Endothelial cell of umbilical vein (primary cell): ENCODE data around the gene RAD50. TPM values are rescaled to one million over a fixed set of nuclear protein-coding genes. Genes with fewer than 3 reads are reported as not detected.
"Not testable (repeated sequence)": the region's sequence is repeated elsewhere in the genome, so short reads cannot be mapped to it uniquely, and the experiment has no call there.

Source experiments
- BruUV-seq: library from RNA; stranded (reverse); fragments of 400-500 nt; replicated peaks from 2 replicates; lab custom pipeline; 2021; lab: Mats Ljungman, UMichigan
- CTCF ChIA-PET: fragments of 300-600, 350-600 bp; sonication (Branson Sonifier 250); formaldehyde crosslinking; loops from one replicate; lab custom pipeline; 2021; ENCODE audit warnings: antibody characterized with exemption, inconsistent platforms; lab: Charles Lee
- POLR2A ChIA-PET: fragments of 300-600, 350-600 bp; sonication (Branson Sonifier 250); formaldehyde crosslinking; loops from one replicate; lab custom pipeline; 2021; ENCODE audit warnings: antibody characterized with exemption, inconsistent platforms; lab: Charles Lee
- DNase-seq: peaks from one replicate; pipeline ENCODE4 v3.0.0-alpha.2; 2011; ENCODE audit warnings: low read depth, low spot score
- FAIRE-seq: peaks from 2 replicates; lab custom pipeline; 2011; peaks lifted over from hg19 to GRCh38; lab: Jason Lieb, UNC
- H2AFZ ChIP-seq: 2 replicates; pipeline ENCODE4 v1.6.0; 2012; ENCODE audit warnings: low read depth, low read length, control low read depth, inconsistent platforms
- H3K27ac ChIP-seq: 2 replicates; pipeline ENCODE4 v1.5.1; 2011; ENCODE audit warnings: low read depth, mild to moderate bottlenecking, control low read depth, low read length, moderate library complexity; ENCODE audit not compliant: insufficient read depth
- H3K27me3 ChIP-seq, 2 experiments: 2 replicates each; pipeline versions ENCODE4 v1.6.0 to v1.6.1; 2011; ENCODE audit warnings: low read length in 2 of 2, mixed read lengths in 1 of 2; ENCODE audit not compliant: control insufficient read depth in 2 of 2, insufficient read depth in 2 of 2
- H3K36me3 ChIP-seq, 2 experiments: 2 replicates in 1 of 2; 3 replicates in 1 of 2; pipeline ENCODE4 v1.5.1; 2011; ENCODE audit warnings: low read length in 2 of 2, mild to moderate bottlenecking in 1 of 2, moderate library complexity in 1 of 2; ENCODE audit not compliant: control insufficient read depth in 2 of 2, insufficient read depth in 2 of 2; ENCODE audit errors: extremely low read depth in 1 of 2
- H3K4me1 ChIP-seq: 3 replicates; pipeline ENCODE4 v1.5.1; 2011; ENCODE audit warnings: mild to moderate bottlenecking, low read length; ENCODE audit not compliant: control insufficient read depth, insufficient read depth; ENCODE audit errors: extremely low read depth
- H3K4me2 ChIP-seq: 2 replicates; pipeline ENCODE4 v1.6.1; 2011; ENCODE audit warnings: low read length, control low read depth, mixed read lengths; ENCODE audit not compliant: insufficient read depth
- H3K4me3 ChIP-seq, 3 experiments: fragments of 200-600 bp in 1 of 3; sonication (generic), shearing (Covaris generic) in 1 of 3; replicated peaks in 1 of 3; 2 replicates each; pipeline ENCODE4 v1.5.1; 2011 to 2016; ENCODE audit warnings: control low read depth in 3 of 3, low read length in 3 of 3, mild to moderate bottlenecking in 2 of 3, inconsistent platforms in 1 of 3, low read depth in 1 of 3, moderate library complexity in 1 of 3; ENCODE audit not compliant: insufficient read depth in 1 of 3
- H3K79me2 ChIP-seq: 2 replicates; pipeline ENCODE4 v1.6.0; 2012; ENCODE audit warnings: low read length, inconsistent platforms; ENCODE audit not compliant: control insufficient read depth, insufficient read depth
- H3K9ac ChIP-seq: replicated peaks from 2 replicates; pipeline ENCODE3; 2011; ENCODE audit warnings: low read length, control low read depth; ENCODE audit not compliant: insufficient read depth; ENCODE audit errors: extremely low read depth
- H3K9me1 ChIP-seq: replicated peaks from 3 replicates; pipeline ENCODE4 v1.6.0; 2011; ENCODE audit warnings: mild to moderate bottlenecking, low read length; ENCODE audit not compliant: control insufficient read depth, insufficient read depth; ENCODE audit errors: extremely low read depth
- H3K9me3 ChIP-seq: replicated peaks from 2 replicates; pipeline ENCODE4 v1.5.1; 2012; ENCODE audit warnings: low read length, inconsistent platforms; ENCODE audit not compliant: control insufficient read depth, insufficient read depth
- H4K20me1 ChIP-seq: replicated peaks from 2 replicates; pipeline ENCODE3; 2011; ENCODE audit warnings: mild to moderate bottlenecking, low read length; ENCODE audit not compliant: control insufficient read depth, insufficient read depth; ENCODE audit errors: extremely low read depth
- dilution Hi-C: fragments of 300-500 bp; cut with MboI; formaldehyde crosslinking; loops from one replicate; pipeline ENCODE4 v1.15.0; 2019; ENCODE audit warnings: low sequenced_read_pairs; ENCODE audit not compliant: extremely low pct_ligation_motif_present
- intact Hi-C: fragments of 100-400 bp; cut with micrococcal nuclease; formaldehyde crosslinking; loops from one replicate; pipeline ENCODE4 v1.10.0; 2022
- polyA plus RNA-seq, 4 experiments: library from polyadenylated mRNA; depleted of rRNA in 3 of 4; stranded (reverse) in 3 of 4; unstranded in 1 of 4; fragments of >200 nt; gene quantifications; 2 replicates each; pipeline versions ENCODE4 v1.2.1 to v1.2.3, GENCODE V29; 2011 to 2012; ENCODE audit warnings: missing spikeins in 1 of 4
- total RNA-seq: library from RNA; stranded (reverse); gene quantifications from 2 replicates; pipeline ENCODE4 v1.2.3, GENCODE V29; 2021

RAD50 gene
- total and polyA plus RNA-seq, 2 donors (not counting 3 experiments of a cell fraction or from before 2014, with no cell fraction given): 6.1 to 20.4 TPM

- H3K4me1 ChIP-seq, DNase-seq, H3K9ac ChIP-seq, H2AFZ ChIP-seq, H3K4me3 ChIP-seq, H3K9me3 ChIP-seq, BruUV-seq, H3K36me3 ChIP-seq, H3K27ac ChIP-seq, H3K27me3 ChIP-seq, POLR2A ChIA-PET, H3K9me1 ChIP-seq, dilution Hi-C loops, CTCF ChIA-PET, H3K79me2 ChIP-seq, H3K4me2 ChIP-seq, H4K20me1 ChIP-seq, intact Hi-C loops, FAIRE-seq: not testable (repeated sequence)
Observed at GRCh38 chr5:132522067-132522466, 34.7 kb upstream of the RAD50 start.

- FAIRE-seq, dilution Hi-C loops, H3K79me2 ChIP-seq, H4K20me1 ChIP-seq, POLR2A ChIA-PET, H3K4me3 ChIP-seq, DNase-seq, H3K9ac ChIP-seq, H3K4me2 ChIP-seq, H3K27me3 ChIP-seq, H3K4me1 ChIP-seq, H3K9me3 ChIP-seq, BruUV-seq, H2AFZ ChIP-seq, H3K36me3 ChIP-seq, H3K9me1 ChIP-seq, H3K27ac ChIP-seq: not testable (repeated sequence)
- CTCF ChIA-PET: interaction anchor here (3.8 kb wide), 1 partner anchor 296 kb away, joined by 42 read pairs; no protein-coding TSS in a partner anchor
- intact Hi-C loops: loop anchor here (5.0 kb wide), 3 partner anchors 187 to 297 kb away; no protein-coding TSS in a partner anchor
Observed at GRCh38 chr5:132524877-132525276, 31.9 kb upstream of the RAD50 start.
